ENCODE results near the gene CENPX.

DNA sequence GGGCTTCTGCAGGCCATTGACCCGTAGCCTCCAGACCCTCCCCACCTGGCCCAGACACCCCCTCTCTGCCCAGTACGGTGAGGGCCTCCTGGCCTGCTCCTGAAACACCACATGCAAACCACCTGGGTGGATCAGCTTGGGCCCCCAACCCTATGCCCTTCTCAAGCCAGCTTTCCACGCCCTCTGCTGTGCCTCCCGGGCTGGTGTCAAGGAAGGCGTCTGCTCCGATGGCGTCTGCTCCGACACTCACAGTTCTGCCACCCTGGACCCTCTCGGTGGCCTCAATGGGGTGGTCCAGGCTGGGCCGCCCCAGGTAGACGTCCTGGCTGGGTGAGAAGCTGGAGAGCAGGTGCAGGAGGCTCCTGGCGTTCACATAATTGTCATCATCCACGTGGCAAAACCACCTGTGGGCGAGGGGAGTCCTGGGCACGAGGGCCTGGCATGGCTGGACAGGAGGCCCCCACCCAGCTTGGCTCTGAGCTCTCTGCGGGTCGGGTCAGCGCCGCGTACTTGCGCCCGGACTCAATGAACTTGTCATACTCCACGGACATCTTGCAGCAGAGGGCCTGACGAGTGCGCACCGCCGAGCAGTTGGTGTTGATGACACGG is 27.6 kb upstream of the CENPX start:
- no peak for TF ChIP-seq CTCF (optimal IDR thresholded peaks at IDR 0.05 in 1 of 3, IDR thresholded peaks at IDR 0.05 in 1 of 3, conservative IDR thresholded peaks at IDR 0.05 in 1 of 3; ENCODE audit: extremely low read depth in 1 of 3, insufficient read depth in 2 of 3, low read length in 3 of 3)
- TF ChIP-seq EZH2 (IDR thresholded peaks at IDR 0.05; ENCODE audit: low read length): no peak
